NCI-H82 treated with DMSO at 0.1 percent for 48 hours (cell line): Measurements from ENCODE around the gene AQP1.
A peak's percentile ranks its signal among the peaks of the same experiment; 100 is the strongest.

Experiments used
- DNase-seq: peaks from one replicate; lab custom pipeline; 2025; ENCODE audit not compliant: unreplicated experiment; lab: John Stamatoyannopoulos, UW

The AQP1 gene

DNA sequence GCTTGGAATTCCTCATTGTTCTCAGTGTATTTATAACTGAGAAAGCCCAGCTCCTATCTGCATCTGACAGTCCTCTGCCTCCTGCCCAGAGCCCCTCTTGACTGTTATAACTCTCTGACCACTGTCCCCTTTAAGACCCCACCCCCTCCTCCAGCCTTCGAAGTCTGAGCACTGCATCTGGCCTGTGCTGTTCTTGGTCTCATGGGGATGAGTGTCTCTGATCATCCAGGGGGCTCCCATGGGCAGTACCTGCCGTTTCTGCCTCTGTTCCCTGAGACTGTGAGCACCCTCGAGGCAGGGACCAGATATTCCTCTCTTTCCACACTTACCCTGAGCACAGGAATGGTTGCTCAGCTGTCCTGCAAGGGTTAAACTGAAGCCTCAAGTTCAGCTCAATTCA is 59.8 kb downstream of the AQP1 start:
- DNase-seq: no peak

- DNase-seq: no peak
Observed at GRCh38 chr7:30971840-30972563, 60.3 kb downstream of the AQP1 start.

- no peak for DNase-seq
Observed at GRCh38 chr7:30973292-30973691, 61.6 kb downstream of the AQP1 start.

GRCh38 chr7:30973791-30974604 is 62.3 kb downstream of the AQP1 start:
- no peak for DNase-seq

DNA sequence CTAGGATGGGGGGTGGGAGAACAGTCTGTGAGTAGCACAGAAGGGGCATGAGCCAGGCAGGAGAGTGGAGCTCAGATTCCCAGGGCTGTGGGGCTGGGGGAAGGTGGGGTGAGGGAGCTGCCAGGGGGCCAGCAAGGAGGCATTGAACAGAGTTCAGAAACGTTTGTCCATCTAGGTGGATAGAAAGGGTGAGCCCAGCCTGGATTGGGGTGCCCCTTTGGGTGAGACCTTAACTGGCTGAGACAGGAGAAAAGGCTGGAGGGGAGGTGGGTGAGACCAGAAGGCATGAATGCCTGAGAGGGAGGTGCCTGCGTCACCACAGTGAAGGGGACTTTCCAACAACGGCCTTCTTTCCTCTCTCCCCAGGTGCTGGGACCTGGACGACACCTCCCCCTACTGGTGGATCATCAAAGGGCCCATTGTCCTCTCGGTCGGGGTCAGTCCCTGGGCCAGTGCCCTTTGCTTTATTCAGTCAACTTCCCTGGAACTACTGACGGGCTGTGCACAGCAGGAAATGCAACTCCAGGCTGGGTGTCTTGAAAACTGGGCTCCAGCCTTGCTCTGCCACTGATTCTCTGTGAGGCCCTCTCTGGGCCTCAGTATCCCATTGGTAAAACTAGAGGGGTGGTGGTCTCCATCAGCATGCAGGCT is 63.1 kb downstream of the AQP1 start:
- DNase-seq: peak; percentile 31
